NCI-H446 treated with DMSO at 0.1 percent for 48 hours (cell line): Measurements from ENCODE around the gene LY86.
A peak's percentile ranks its signal among the peaks of the same experiment; 100 is the strongest.
"Not testable (repeated sequence)": the region's sequence is repeated elsewhere in the genome, so short reads cannot be mapped to it uniquely, and the experiment has no call there.

Experiments
- DNase-seq: peaks from one replicate; lab custom pipeline; 2025; lab: John Stamatoyannopoulos, UW

Gene LY86

DNA sequence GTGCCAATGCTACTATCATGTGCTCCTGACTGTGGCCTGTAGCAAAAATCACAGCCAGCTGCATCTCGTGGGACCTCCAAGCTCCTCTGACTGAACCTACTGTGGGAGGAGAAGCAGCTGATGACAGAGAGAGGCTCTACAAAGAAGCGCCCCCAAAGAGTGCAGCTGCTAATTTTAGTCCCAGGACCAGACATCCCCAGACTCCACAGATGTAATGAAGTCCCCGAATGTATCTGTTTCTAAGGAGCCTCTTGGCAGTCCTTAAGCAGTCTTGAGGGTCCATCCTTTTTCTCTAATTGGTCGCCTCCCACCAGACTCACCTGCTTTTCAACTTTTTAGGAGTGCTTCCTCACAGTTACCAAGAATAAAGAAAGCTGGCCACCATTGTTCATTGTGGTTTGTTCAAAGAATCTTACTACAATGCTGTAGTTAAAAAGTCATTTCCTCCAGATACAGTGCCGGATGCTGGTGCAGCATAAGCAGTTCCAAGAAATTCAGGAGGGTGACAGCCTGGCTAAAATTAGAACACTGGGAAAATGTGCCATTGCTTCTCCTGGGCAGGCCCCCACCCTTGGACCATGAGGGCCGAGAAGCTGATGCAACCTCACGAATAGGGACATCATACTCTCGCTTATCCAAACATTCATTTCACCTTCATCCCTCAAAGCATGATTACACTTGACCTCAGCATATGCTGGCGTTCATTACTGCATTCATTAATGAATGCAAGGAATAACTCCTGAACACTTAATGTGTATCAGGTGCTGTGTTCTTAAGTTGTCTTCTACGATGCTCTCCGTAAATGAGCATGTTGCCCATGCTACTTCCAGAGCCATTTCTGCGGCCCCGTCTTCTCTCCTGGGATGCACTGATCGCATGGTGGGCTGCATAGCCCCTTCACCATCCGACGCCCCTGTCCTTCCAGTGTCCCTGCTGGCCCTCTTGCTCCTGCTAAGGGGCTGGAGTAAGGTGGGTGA lies 66.4 kb downstream of the LY86 start:
- DNase-seq, result no peak

DNA sequence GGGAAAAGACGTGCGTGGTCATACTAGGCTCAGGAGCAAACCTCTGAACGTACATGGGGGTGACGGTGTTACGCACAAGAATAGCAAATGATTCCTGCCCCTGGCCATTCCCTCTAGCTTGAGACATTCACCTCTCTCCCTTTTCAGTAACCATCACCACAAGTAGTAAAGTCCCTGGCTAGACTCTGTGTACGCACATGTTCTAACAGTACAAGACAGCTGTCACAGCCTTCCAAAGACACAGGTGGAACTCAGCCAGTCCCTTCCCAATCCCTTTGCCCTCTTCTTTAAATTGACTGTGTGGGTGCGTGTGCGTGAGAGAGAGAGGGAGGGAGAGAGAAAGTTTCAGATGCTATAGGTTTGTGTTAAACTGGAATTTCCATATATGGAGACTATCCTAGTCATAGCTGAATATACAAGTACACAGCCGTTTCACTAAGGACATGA lies 67.3 kb downstream of the LY86 start:
- DNase-seq, result no peak

GRCh38 chr6:6656287-6656686 lies 67.8 kb downstream of the LY86 start:
- no peak for DNase-seq

DNA sequence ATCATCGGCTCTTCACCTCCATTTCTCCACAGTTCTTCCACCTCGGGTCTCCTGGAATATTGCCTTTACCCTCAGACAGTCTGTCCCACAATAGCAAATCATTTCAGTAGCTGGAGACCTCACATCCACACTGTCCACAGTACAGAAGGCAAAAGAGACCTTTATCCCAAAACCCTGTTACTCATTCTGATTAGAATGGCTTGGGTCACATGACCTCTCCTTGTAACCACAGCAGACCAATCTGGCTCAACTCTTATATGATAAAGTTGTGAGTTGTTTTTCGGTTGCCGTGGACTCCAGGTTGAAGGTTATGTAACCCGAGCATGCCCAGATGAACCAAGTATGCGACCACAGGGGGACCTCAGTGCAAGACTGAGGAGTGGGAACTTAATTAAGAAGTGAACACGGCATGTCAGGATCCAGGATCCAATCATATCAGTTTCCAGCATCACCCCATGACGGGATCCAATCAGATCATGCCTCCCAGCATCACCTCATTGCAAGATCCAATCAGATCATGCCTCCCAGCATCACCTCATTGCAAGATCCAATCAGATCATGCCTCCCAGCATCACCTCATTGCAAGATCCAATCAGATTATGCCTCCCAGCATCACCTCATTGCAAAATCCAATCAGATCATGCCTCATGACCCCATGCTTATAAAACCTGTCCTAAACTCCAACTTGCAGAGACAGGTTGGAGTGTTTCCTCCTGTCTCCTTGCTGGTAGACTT lies 68.7 kb downstream of the LY86 start:
- no peak for DNase-seq

GRCh38 chr6:6657820-6658217 lies 69.3 kb downstream of the LY86 start:
- no peak for DNase-seq

GRCh38 chr6:6659600-6660327 lies 71.2 kb downstream of the LY86 start:
- DNase-seq, result no peak

- no peak for DNase-seq
Measured at GRCh38 chr6:6660339-6661045, 72.0 kb downstream of the LY86 start.

- DNase-seq, result no peak
Measured at GRCh38 chr6:6661191-6661590, 72.7 kb downstream of the LY86 start.

GRCh38 chr6:6661684-6662083 lies 73.2 kb downstream of the LY86 start:
- DNase-seq, result peak; percentile 84

- DNase-seq, result no peak
Measured at GRCh38 chr6:6663421-6664135, 75.1 kb downstream of the LY86 start.

DNA sequence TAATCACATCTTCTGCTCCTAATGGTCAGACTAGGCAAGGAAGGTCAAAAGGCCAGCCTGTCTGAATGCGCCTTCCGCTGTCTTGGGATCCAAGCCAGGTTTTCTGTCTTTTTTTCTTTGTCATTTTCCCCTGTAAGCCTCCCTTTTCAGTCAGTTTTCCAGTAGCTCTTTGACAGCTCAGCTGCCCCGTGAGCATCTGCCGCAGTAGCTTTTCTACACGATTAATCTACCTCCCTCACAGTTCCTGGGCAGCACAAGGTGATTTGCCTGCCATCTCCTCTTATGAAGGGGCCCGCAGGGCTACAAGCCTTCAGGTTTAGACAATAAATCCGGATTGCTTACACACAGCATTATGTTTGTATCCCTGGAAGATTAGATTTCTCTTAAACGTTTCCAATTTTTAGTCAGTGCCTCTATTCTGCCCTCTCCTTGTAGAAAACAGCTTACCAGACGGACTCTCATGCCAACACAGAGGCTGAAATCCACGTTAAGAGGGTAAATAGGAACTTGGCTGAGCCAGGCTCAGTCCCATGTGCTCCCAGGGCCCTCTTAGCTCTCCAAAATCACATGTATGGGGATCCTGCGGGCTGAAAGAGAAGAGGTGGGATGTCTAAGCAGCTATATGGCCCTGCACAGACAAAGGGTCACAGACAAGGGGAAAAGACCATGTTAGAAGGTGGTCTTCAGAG lies 77.2 kb downstream of the LY86 start:
- DNase-seq, result peak; percentile 63

DNA sequence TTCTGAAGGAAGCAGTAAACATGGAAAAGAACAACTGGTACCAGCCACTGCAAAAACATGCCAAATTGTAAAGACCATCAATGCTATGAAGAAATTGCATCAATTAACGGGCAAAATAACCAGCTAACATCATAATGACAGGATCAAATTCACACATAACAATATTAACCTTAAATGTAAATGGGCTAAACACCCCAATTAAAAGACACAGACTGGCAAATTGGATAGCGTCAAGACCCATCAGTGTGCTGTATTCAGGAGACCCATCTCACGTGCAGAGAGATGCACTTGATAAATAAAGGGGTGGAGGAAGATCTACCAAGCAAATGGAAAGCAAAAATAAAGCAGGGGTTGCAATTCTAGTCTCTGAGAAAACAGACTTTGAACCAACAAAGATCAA lies 81.6 kb downstream of the LY86 start:
- not testable (repeated sequence) for DNase-seq

DNA sequence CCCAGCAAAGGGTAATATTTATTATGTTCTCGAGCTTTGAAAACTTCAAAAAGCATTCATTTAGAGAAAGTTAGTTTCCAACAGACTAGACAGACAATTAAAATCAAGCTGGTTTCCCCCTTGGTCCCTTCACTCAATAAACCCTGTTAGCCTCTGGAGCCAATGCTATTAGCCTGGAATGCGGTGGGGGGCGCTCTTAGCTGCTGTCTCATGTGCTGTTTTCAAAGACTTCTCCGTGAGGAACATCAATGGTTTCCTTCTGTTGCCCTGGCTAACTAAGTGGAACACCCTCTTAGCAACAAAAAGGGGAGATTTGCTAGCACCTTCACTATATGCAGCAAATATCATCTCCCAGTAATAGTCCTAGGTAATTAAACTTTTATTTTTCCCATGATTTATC lies 86.4 kb downstream of the LY86 start:
- no peak for DNase-seq

DNA sequence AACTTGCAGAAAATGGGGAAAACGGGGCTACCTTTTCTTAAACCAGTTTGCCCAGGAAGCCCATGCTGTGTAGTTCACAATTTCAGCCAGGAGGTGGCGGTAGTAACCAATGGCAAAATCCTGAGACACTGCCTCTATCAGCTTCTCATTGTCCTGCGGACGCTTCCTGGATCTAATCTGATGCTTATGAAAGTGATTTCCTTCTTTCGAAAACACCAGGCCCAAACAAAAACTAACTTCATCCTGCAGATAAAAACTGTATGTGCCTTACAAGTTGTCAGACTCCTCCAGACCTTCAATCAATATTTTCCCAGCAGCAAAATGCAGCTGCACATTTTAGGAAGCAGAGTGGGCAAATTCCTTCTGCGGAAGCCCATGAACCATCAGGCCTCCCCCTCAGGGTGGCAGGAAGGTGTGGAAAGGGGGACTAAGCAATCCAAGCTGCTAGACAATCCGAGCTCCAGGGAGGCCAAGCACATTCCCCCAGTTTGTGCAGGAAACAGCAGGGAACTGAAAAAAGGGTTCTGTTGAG lies 88.5 kb downstream of the LY86 start:
- DNase-seq, result peak; percentile 16

- no peak for DNase-seq
Measured at GRCh38 chr6:6678185-6678671, 89.7 kb downstream of the LY86 start.

GRCh38 chr6:6678811-6679210 lies 90.3 kb downstream of the LY86 start:
- no peak for DNase-seq

GRCh38 chr6:6679633-6680032 lies 91.1 kb downstream of the LY86 start:
- no peak for DNase-seq

- no peak for DNase-seq
Measured at GRCh38 chr6:6680526-6680925, 92.0 kb downstream of the LY86 start.

DNA sequence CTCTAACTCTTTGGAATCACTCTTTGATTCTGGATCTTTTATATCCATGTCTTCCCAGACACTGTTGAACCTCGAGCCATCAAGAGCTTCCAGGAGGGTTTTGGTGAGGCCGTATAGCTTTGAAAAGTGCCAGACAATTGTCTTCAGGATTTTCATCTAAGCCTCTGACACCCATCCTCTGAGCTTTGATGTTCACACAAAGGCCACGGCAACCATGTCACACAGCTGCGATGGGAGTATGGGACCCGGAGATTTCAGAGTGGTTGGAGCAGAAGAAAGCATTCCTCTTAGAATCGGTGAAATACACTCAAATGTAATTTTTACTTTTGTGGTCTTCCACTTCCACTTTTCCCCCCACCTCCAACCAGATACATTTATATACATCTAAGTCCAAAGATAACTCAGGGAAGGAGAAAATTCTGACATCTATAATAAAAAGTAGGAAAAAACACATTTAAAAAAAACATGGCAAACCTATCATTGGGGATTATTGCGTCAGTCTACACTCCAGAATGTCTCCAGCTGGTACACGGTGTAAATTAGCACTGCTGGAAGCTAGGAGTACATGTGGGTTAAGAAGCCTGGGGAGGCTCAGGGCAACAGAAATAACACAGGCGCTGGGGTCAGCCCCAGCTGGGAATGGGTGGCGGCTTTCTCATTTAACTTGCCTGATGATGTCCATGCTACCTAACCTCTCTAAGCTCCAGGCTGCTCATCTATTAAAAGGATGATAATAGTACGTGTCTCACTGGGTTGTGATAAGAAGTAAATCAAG lies 92.7 kb downstream of the LY86 start:
- no peak for DNase-seq
